ENCODE data around the gene RYR3. TPM values are rescaled to one million over a fixed set of nuclear protein-coding genes. Genes with fewer than 3 reads are reported as not detected.

Gene RYR3
- total RNA-seq, 1 donor from 2014 or later, result 0.32 TPM

- H3K36me3 ChIP-seq, result no peaks in the 10 kb centered on the region
- no peaks in the 10 kb centered on the region for H3K27me3 ChIP-seq (ENCODE audit: low read depth)
- H3K4me1 ChIP-seq, result no peaks in the 10 kb centered on the region
- intact Hi-C loops (cut with DNase I), result no loop called here
- DNase-seq (no peak), ATAC-seq (no peak)
- TF ChIP-seq CTCF (IDR thresholded peaks at IDR 0.05), result no peak
- H3K27ac ChIP-seq, result no peak overlapping the region
- no peaks in the 10 kb centered on the region for H3K9me3 ChIP-seq
- H3K4me3 ChIP-seq, result no peak overlapping the region
Observed at GRCh38 chr15:33913459-33913858, 602.7 kb downstream of the RYR3 start.

Other genes with a start within 250 kb of the RYR3 start
- gene FMN1, start 116.3 kb upstream of the RYR3 start, total RNA-seq, result 38.8 TPM